Gastrocnemius medialis (tissue), 4 donors: Measurements from ENCODE around the gene NXPE1.

Source experiments
- POLR2A ChIP-seq, 2 donors: fragments of 450-650 bp; IDR thresholded peaks; one replicate each; pipeline ENCODE4 v1.6.1; 2017; ENCODE audit warnings: antibody characterized with exemption in 2 of 2, mild to moderate bottlenecking in 2 of 2, moderate library complexity in 2 of 2
- TF ChIP-seq, protein P1 (sequence below), 5 experiments: fragments of 450-650 bp in 3 of 5; fragments of 200-600 bp in 2 of 5; sonication (generic) in 2 of 5; IDR thresholded peaks in 4 of 5; conservative IDR thresholded peaks in 1 of 5; 1 replicate in 4 of 5; 2 replicates in 1 of 5; pipeline ENCODE4 v1.5.1; 2016 to 2019; ENCODE audit warnings: antibody characterized with exemption in 5 of 5, mild to moderate bottlenecking in 3 of 5, moderate library complexity in 3 of 5

DNA sequence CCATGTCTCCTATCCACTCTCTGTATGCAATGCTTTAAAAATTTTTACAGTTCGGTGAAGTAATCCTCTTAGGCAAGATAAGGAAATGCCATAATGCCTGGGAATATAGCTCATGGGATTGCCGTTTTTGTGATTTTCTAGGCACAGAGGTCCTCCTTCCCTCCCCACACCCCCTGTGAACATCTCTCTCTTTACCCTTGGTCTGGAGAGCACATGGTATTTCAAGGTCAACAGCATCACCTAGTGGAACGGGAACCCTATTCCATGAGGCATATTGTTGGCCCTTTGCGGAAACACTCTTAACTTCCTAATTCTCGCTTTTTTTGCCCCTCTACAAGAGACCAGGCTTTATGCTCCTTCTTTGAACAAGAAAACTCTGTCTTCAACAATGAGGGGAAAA, 27.1 kb upstream of the NXPE1 start:
- TF ChIP-seq, protein P1, sequence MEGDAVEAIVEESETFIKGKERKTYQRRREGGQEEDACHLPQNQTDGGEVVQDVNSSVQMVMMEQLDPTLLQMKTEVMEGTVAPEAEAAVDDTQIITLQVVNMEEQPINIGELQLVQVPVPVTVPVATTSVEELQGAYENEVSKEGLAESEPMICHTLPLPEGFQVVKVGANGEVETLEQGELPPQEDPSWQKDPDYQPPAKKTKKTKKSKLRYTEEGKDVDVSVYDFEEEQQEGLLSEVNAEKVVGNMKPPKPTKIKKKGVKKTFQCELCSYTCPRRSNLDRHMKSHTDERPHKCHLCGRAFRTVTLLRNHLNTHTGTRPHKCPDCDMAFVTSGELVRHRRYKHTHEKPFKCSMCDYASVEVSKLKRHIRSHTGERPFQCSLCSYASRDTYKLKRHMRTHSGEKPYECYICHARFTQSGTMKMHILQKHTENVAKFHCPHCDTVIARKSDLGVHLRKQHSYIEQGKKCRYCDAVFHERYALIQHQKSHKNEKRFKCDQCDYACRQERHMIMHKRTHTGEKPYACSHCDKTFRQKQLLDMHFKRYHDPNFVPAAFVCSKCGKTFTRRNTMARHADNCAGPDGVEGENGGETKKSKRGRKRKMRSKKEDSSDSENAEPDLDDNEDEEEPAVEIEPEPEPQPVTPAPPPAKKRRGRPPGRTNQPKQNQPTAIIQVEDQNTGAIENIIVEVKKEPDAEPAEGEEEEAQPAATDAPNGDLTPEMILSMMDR (IDR thresholded peaks at IDR 0.05 in 4 of 5, conservative IDR thresholded peaks at IDR 0.05 in 1 of 5): no peak
- TF ChIP-seq POLR2A (IDR thresholded peaks at IDR 0.05): no peak
